CD4-positive, alpha-beta T cell treated with Interleukin-17A for 4 hours (primary cell): ENCODE measurements around the gene CACNA1C.

ENCODE experiments used
- DNase-seq: peaks from one replicate; pipeline ENCODE4 v3.0.0-alpha.2; 2020; ENCODE audit warnings: mixed read lengths

The CACNA1C gene

GRCh38 chr12:2284857-2285256, 232.1 kb downstream of the CACNA1C start:
- no peak for DNase-seq

GRCh38 chr12:2285462-2285861, 232.7 kb downstream of the CACNA1C start:
- DNase-seq: no peak

GRCh38 chr12:2286047-2286446, 233.3 kb downstream of the CACNA1C start:
- no peak for DNase-seq

- no peak for DNase-seq
These were observed 233.8 kb downstream of the CACNA1C start for GRCh38 chr12:2286461-2287131.

- no peak for DNase-seq
These were observed 234.4 kb downstream of the CACNA1C start for GRCh38 chr12:2287151-2287550.

- no peak for DNase-seq
These were observed 234.8 kb downstream of the CACNA1C start for GRCh38 chr12:2287589-2287988.

- DNase-seq: no peak
These were observed 235.2 kb downstream of the CACNA1C start for GRCh38 chr12:2288001-2288400.

- no peak for DNase-seq
These were observed 235.7 kb downstream of the CACNA1C start for GRCh38 chr12:2288471-2288870.

- DNase-seq: no peak
These were observed 236.1 kb downstream of the CACNA1C start for GRCh38 chr12:2288875-2289274.

- no peak for DNase-seq
These were observed 236.7 kb downstream of the CACNA1C start for GRCh38 chr12:2289525-2289924.

- no peak for DNase-seq
These were observed 237.3 kb downstream of the CACNA1C start for GRCh38 chr12:2290091-2290490.

- no peak for DNase-seq
These were observed 237.8 kb downstream of the CACNA1C start for GRCh38 chr12:2290516-2291065.

- DNase-seq: peak; percentile 34
These were observed 238.5 kb downstream of the CACNA1C start for GRCh38 chr12:2291182-2291832.

GRCh38 chr12:2291947-2292346, 239.2 kb downstream of the CACNA1C start:
- DNase-seq: no peak

- no peak for DNase-seq
These were observed 239.8 kb downstream of the CACNA1C start for GRCh38 chr12:2292560-2292959.

- no peak for DNase-seq
These were observed 242.1 kb downstream of the CACNA1C start for GRCh38 chr12:2294651-2295475.

- no peak for DNase-seq
These were observed 243.2 kb downstream of the CACNA1C start for GRCh38 chr12:2295941-2296461.

GRCh38 chr12:2297004-2297403, 244.2 kb downstream of the CACNA1C start:
- no peak for DNase-seq

- no peak for DNase-seq
These were observed 244.9 kb downstream of the CACNA1C start for GRCh38 chr12:2297658-2298057.

GRCh38 chr12:2298556-2299200, 245.9 kb downstream of the CACNA1C start:
- no peak for DNase-seq

- DNase-seq: peak; percentile 29
These were observed 246.4 kb downstream of the CACNA1C start for GRCh38 chr12:2299206-2299605.

GRCh38 chr12:2300168-2300567, 247.4 kb downstream of the CACNA1C start:
- DNase-seq: no peak

- no peak for DNase-seq
These were observed 248.1 kb downstream of the CACNA1C start for GRCh38 chr12:2300886-2301285.
